ENCODE data around the gene SOX6.

SOX6 gene

DNA sequence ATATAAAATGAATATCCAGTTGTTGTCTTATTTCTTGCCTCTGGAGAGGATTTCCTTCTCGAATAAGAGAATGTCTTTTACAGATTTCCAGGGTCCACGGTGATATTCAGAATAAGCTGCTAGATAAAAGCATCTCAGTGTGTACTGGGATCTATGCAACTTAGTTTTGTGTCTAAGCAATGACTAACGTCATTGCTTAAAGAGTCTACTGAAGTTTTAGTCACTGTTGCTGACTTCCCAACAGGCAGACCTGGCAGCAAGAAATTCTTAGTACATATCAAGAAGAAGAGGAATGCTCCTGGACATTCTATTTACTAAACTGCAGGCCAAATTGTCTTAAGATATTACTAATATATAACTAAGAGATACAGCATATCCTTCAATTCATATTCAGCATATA, 70.3 kb downstream of the SOX6 start:
- Histone ChIP-seq H3K27me3 (ENCODE audit: control insufficient read depth in 3 of 3, insufficient read depth in 3 of 3, low read depth in 1 of 3, low read length in 3 of 3) (no peaks in the 10 kb centered on the region), H3K23ac (ENCODE audit: low read depth, low read length, poor library complexity) (no peak overlapping the region), H2BK120ac (ENCODE audit: low read depth, low read length) (no peak overlapping the region), H3K27ac (replicated peaks; ENCODE audit: low read length) (no peak overlapping the region), H3K14ac (ENCODE audit: low read length) (no peak overlapping the region), H3K9me3 (replicated peaks in 1 of 2; ENCODE audit: control insufficient read depth in 2 of 2, insufficient read depth in 1 of 2, low read depth in 1 of 2, low read length in 2 of 2) (no peaks in the 10 kb centered on the region), H3K18ac (ENCODE audit: low read length) (no peak overlapping the region), H4K8ac (ENCODE audit: low read depth, low read length) (no peak overlapping the region), H3K79me1 (ENCODE audit: low read depth, low read length) (no peaks in the 10 kb centered on the region), H3K4me1 (ENCODE audit: control insufficient read depth in 2 of 2, insufficient read depth in 1 of 2, low read depth in 1 of 2, low read length in 2 of 2) (no peaks in the 10 kb centered on the region), H2AK5ac (ENCODE audit: low read depth, low read length) (no peak overlapping the region), H3K4me2 (ENCODE audit: insufficient read depth, low read length, poor library complexity, severe bottlenecking) (no peak overlapping the region), H2BK5ac (ENCODE audit: low read length) (no peak overlapping the region), H2BK12ac (ENCODE audit: low read length) (no peak overlapping the region), H3K9ac (ENCODE audit: low read depth, low read length, poor library complexity) (no peak overlapping the region), H2BK15ac (ENCODE audit: low read length) (no peak overlapping the region), H4K91ac (ENCODE audit: low read depth, low read length, poor library complexity) (no peak overlapping the region), H3K4me3 (ENCODE audit: low read length in 2 of 2) (no peak overlapping the region), H2AFZ (ENCODE audit: low read length) (no peak overlapping the region), H3K4ac (ENCODE audit: low read length) (no peak overlapping the region), H3K36me3 (replicated peaks in 1 of 2; ENCODE audit: control insufficient read depth in 2 of 2, insufficient read depth in 2 of 2, low read length in 2 of 2) (no peaks in the 10 kb centered on the region)
- no CpG with 5 or more reads among the region's 3 CpGs for WGBS, 2 donors (ENCODE audit: extremely low coverage in 2 of 2, insufficient read length in 2 of 2, insufficient replicate concordance in 1 of 2)
- DNase-seq (ENCODE audit: low spot score): no peak

DNA sequence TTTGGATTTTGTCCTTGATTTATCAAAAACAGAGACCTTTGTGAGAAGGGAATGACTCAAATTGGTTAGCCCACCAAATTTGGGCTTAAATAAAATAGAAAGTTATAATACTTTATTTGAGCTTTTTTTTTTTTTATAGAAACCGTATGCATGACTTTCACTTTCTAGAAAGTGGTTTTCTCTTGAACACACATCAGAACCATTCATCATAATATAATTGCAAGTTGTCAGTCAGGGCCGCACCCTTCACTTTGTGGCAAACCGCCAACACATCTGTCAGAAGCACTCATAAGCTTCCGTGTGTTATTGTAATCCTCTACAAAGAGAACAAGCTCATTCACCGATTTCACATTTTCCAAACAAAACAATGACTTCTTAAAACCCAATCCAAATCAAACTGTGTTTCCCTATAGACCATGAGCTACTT, 76.1 kb downstream of the SOX6 start:
- H2BK12ac ChIP-seq (ENCODE audit: low read length): no peak overlapping the region
- WGBS, 2 donors (ENCODE audit: extremely low coverage in 2 of 2, insufficient read length in 2 of 2, insufficient replicate concordance in 1 of 2): no CpG with 5 or more reads among the region's 5 CpGs
- no peaks in the 10 kb centered on the region for H3K9me3 ChIP-seq (replicated peaks in 1 of 2; ENCODE audit: control insufficient read depth in 2 of 2, insufficient read depth in 1 of 2, low read depth in 1 of 2, low read length in 2 of 2)
- H4K91ac ChIP-seq (ENCODE audit: low read depth, low read length, poor library complexity): no peak overlapping the region
- no peaks in the 10 kb centered on the region for H3K79me1 ChIP-seq (ENCODE audit: low read depth, low read length)
- no peak overlapping the region for H3K4ac ChIP-seq (ENCODE audit: low read length)
- no peak for DNase-seq (ENCODE audit: low spot score)
- no peak overlapping the region for H2AFZ ChIP-seq (ENCODE audit: low read length)
- H3K36me3 ChIP-seq (replicated peaks in 1 of 2; ENCODE audit: control insufficient read depth in 2 of 2, insufficient read depth in 2 of 2, low read length in 2 of 2): no peaks in the 10 kb centered on the region
- H2BK5ac ChIP-seq (ENCODE audit: low read length): no peak overlapping the region
- H3K4me2 ChIP-seq (ENCODE audit: insufficient read depth, low read length, poor library complexity, severe bottlenecking): no peak overlapping the region
- H3K27ac ChIP-seq (replicated peaks; ENCODE audit: low read length): no peak overlapping the region
- no peaks in the 10 kb centered on the region for H3K27me3 ChIP-seq (ENCODE audit: control insufficient read depth in 3 of 3, insufficient read depth in 3 of 3, low read depth in 1 of 3, low read length in 3 of 3)
- no peak overlapping the region for H3K18ac ChIP-seq (ENCODE audit: low read length)
- no peak overlapping the region for H2BK120ac ChIP-seq (ENCODE audit: low read depth, low read length)
- peaks cover 0 to 5% of the 10 kb centered on the region in 2 donors for H3K4me1 ChIP-seq (ENCODE audit: control insufficient read depth in 2 of 2, insufficient read depth in 1 of 2, low read depth in 1 of 2, low read length in 2 of 2)
- no peak overlapping the region for H3K23ac ChIP-seq (ENCODE audit: low read depth, low read length, poor library complexity)
- H3K9ac ChIP-seq (ENCODE audit: low read depth, low read length, poor library complexity): no peak overlapping the region
- H3K4me3 ChIP-seq (ENCODE audit: low read length in 2 of 2): no peak overlapping the region
- no peak overlapping the region for H3K14ac ChIP-seq (ENCODE audit: low read length)
- no peak overlapping the region for H2BK15ac ChIP-seq (ENCODE audit: low read length)
- H4K8ac ChIP-seq (ENCODE audit: low read depth, low read length): no peak overlapping the region
- no peak overlapping the region for H2AK5ac ChIP-seq (ENCODE audit: low read depth, low read length)

DNA sequence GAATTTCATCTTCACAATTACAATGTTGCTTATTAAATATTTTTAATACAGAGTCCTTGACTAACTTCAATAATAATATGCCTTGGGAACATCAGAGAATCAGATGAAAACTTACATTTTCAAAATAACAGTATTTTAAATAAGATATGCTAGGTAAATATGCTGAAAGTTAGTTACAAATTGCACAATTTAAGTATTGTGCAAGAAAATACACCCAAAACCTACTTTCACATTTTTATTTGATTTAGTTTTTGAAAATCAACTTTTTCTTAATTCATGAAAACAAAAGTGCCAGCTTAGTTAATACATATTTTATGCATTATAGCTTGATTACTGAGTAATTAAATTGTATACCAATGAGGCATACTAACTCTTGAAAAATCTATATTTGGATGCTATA, 76.8 kb downstream of the SOX6 start:
- Histone ChIP-seq H2BK15ac (ENCODE audit: low read length) (no peak overlapping the region), H2AFZ (ENCODE audit: low read length) (no peak overlapping the region), H3K18ac (ENCODE audit: low read length) (no peak overlapping the region), H3K4me3 (ENCODE audit: low read length in 2 of 2) (no peak overlapping the region), H3K4ac (ENCODE audit: low read length) (no peak overlapping the region), H2BK5ac (ENCODE audit: low read length) (no peak overlapping the region), H3K27ac (replicated peaks; ENCODE audit: low read length) (no peak overlapping the region), H3K36me3 (replicated peaks in 1 of 2; ENCODE audit: control insufficient read depth in 2 of 2, insufficient read depth in 2 of 2, low read length in 2 of 2) (no peaks in the 10 kb centered on the region), H3K9me3 (replicated peaks in 1 of 2; ENCODE audit: control insufficient read depth in 2 of 2, insufficient read depth in 1 of 2, low read depth in 1 of 2, low read length in 2 of 2) (no peaks in the 10 kb centered on the region), H2BK120ac (ENCODE audit: low read depth, low read length) (no peak overlapping the region), H2BK12ac (ENCODE audit: low read length) (no peak overlapping the region), H3K9ac (ENCODE audit: low read depth, low read length, poor library complexity) (no peak overlapping the region), H4K91ac (ENCODE audit: low read depth, low read length, poor library complexity) (no peak overlapping the region), H3K4me2 (ENCODE audit: insufficient read depth, low read length, poor library complexity, severe bottlenecking) (no peak overlapping the region), H3K14ac (ENCODE audit: low read length) (no peak overlapping the region), H3K27me3 (ENCODE audit: control insufficient read depth in 3 of 3, insufficient read depth in 3 of 3, low read depth in 1 of 3, low read length in 3 of 3) (no peaks in the 10 kb centered on the region), H3K4me1 (ENCODE audit: control insufficient read depth in 2 of 2, insufficient read depth in 1 of 2, low read depth in 1 of 2, low read length in 2 of 2) (peaks cover 0 to 5% of the 10 kb centered on the region in 2 donors), H3K23ac (ENCODE audit: low read depth, low read length, poor library complexity) (no peak overlapping the region), H3K79me1 (ENCODE audit: low read depth, low read length) (no peaks in the 10 kb centered on the region), H4K8ac (ENCODE audit: low read depth, low read length) (no peak overlapping the region), H2AK5ac (ENCODE audit: low read depth, low read length) (no peak overlapping the region)
- DNase-seq (ENCODE audit: low spot score): no peak

DNA sequence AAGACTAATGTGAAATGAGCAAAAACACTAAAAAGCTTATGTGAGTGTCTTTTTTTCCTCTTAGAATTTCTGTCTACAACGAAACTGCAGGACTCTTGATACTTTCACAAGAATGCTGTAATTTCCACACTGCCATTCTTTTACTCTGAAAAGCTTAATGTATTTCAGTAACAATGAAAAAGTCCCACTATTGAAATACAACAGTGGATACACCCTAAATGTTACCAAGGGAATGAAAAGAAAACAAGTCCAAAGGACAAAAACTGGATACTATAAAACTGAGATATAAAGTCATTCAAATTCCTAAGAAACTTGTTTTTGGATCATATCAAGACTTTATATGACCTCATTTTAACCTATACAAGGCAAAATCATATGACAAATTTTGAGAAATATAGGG, 77.4 kb downstream of the SOX6 start:
- Histone ChIP-seq H2BK12ac (ENCODE audit: low read length) (no peak overlapping the region), H3K27ac (replicated peaks; ENCODE audit: low read length) (no peak overlapping the region)
- WGBS, 2 donors (ENCODE audit: extremely low coverage in 2 of 2, insufficient read length in 2 of 2, insufficient replicate concordance in 1 of 2): no CpG with 5 or more reads among the region's 1 CpG

More for the DNA sequence above, 77.4 kb downstream of the SOX6 start:
- Histone ChIP-seq H2BK120ac (ENCODE audit: low read depth, low read length) (no peak overlapping the region), H3K4ac (ENCODE audit: low read length) (no peak overlapping the region), H3K79me1 (ENCODE audit: low read depth, low read length) (no peaks in the 10 kb centered on the region), H4K8ac (ENCODE audit: low read depth, low read length) (no peak overlapping the region), H2AK5ac (ENCODE audit: low read depth, low read length) (no peak overlapping the region), H2AFZ (ENCODE audit: low read length) (no peak overlapping the region), H3K9ac (ENCODE audit: low read depth, low read length, poor library complexity) (no peak overlapping the region), H3K36me3 (replicated peaks in 1 of 2; ENCODE audit: control insufficient read depth in 2 of 2, insufficient read depth in 2 of 2, low read length in 2 of 2) (no peaks in the 10 kb centered on the region), H3K4me1 (ENCODE audit: control insufficient read depth in 2 of 2, insufficient read depth in 1 of 2, low read depth in 1 of 2, low read length in 2 of 2) (peaks cover 0 to 5% of the 10 kb centered on the region in 2 donors), H2BK15ac (ENCODE audit: low read length) (no peak overlapping the region), H3K27me3 (ENCODE audit: control insufficient read depth in 3 of 3, insufficient read depth in 3 of 3, low read depth in 1 of 3, low read length in 3 of 3) (no peaks in the 10 kb centered on the region), H3K14ac (ENCODE audit: low read length) (no peak overlapping the region), H4K91ac (ENCODE audit: low read depth, low read length, poor library complexity) (no peak overlapping the region), H3K4me2 (ENCODE audit: insufficient read depth, low read length, poor library complexity, severe bottlenecking) (no peak overlapping the region), H3K9me3 (replicated peaks in 1 of 2; ENCODE audit: control insufficient read depth in 2 of 2, insufficient read depth in 1 of 2, low read depth in 1 of 2, low read length in 2 of 2) (no peaks in the 10 kb centered on the region), H3K18ac (ENCODE audit: low read length) (no peak overlapping the region), H3K4me3 (ENCODE audit: low read length in 2 of 2) (no peak overlapping the region), H3K23ac (ENCODE audit: low read depth, low read length, poor library complexity) (no peak overlapping the region), H2BK5ac (ENCODE audit: low read length) (no peak overlapping the region)
- DNase-seq (ENCODE audit: low spot score): no peak

Data from neuronal stem cell (in vitro differentiated cells).